Transverse colon (tissue), 4 donors: Measurements from ENCODE around the gene PDZD2.

Experiments used
- CTCF ChIP-seq, 5 experiments: fragments of 200-600 bp in 3 of 5; fragments of 450-650 bp in 2 of 5; sonication (generic) in 3 of 5; IDR thresholded peaks; 1 replicate in 2 of 5; 2 replicates in 3 of 5; pipeline ENCODE4 v1.5.1; 2016 to 2017; ENCODE audit warnings: antibody characterized with exemption in 5 of 5, inconsistent platforms in 3 of 5, mild to moderate bottlenecking in 2 of 5, moderate library complexity in 1 of 5
- POLR2A ChIP-seq: fragments of 450-650 bp; IDR thresholded peaks from one replicate; pipeline ENCODE4 v1.6.1; 2016; ENCODE audit warnings: antibody characterized with exemption, mild to moderate bottlenecking, moderate library complexity
- POLR2AphosphoS5 ChIP-seq, 3 donors: sonication (generic); formaldehyde crosslinking; IDR thresholded peaks; one replicate each; pipeline ENCODE4 v1.6.1; 2016; ENCODE audit warnings: antibody characterized with exemption in 3 of 3

GRCh38 chr5:32107291-32107690, 468.4 kb downstream of the PDZD2 start:
- no peak for TF ChIP-seq POLR2A
- TF ChIP-seq CTCF (IDR thresholded peaks at IDR 0.05) = no peak
- TF ChIP-seq POLR2AphosphoS5 (IDR thresholded peaks at IDR 0.05) = no peak
